Measurements from ENCODE around the gene REEP2.
"Not testable (repeated sequence)": the region's sequence is repeated elsewhere in the genome, so short reads cannot be mapped to it uniquely, and the experiment has no call there.

GRCh38 chr5:138389911-138390310 lies 48.9 kb upstream of the REEP2 start:
- not testable (repeated sequence) for TF ChIP-seq CTCF (conservative IDR thresholded peaks at IDR 0.05; ENCODE audit: low read depth, low read length); EZH2 (IDR thresholded peaks at IDR 0.05; ENCODE audit: borderline replicate concordance, low read depth, low read length, poor library complexity, severe bottlenecking)
